ENCODE data around the gene NOTCH2. TPM values are rescaled to one million over a fixed set of nuclear protein-coding genes. Genes with fewer than 3 reads are reported as not detected.

Gene NOTCH2
- polyA plus RNA-seq, 1 experiment = 40.7 TPM

DNA sequence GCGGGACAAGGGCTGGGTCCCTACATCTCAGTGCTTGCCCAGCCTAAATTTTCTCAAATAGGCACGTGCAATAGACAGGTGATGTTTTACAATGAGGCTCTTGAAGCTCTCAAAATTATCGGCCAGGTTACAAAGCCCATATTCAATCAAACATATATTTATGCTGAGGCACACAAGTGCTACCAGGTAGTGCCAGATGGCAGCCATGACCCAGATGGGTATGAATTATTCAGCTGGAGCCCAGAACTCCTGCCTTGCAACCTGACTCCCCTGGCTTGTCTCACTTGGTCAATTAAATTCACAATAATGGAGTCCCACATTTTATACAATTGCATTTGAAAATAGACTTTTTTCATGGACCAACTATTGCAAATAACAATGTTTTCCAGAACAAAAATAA is 160.8 kb downstream of the NOTCH2 start:
- Histone ChIP-seq H3K36me3 (ENCODE audit: control insufficient read depth, insufficient read depth, low read length) (no peaks in the 10 kb centered on the region), H3K27me3 (ENCODE audit: control insufficient read depth, insufficient read depth, low read length) (no peaks in the 10 kb centered on the region), H3K4me3 (ENCODE audit: low read depth, low read length) (no peak overlapping the region)
- ChIA-PET POLR2A (no interaction called here), CTCF (interaction anchor here (1.5 to 2.5 kb wide), 2 partner anchors 18 to 23 kb away, joined by 3 to 7 read pairs; no protein-coding TSS in a partner anchor)
- TF ChIP-seq, protein P1, sequence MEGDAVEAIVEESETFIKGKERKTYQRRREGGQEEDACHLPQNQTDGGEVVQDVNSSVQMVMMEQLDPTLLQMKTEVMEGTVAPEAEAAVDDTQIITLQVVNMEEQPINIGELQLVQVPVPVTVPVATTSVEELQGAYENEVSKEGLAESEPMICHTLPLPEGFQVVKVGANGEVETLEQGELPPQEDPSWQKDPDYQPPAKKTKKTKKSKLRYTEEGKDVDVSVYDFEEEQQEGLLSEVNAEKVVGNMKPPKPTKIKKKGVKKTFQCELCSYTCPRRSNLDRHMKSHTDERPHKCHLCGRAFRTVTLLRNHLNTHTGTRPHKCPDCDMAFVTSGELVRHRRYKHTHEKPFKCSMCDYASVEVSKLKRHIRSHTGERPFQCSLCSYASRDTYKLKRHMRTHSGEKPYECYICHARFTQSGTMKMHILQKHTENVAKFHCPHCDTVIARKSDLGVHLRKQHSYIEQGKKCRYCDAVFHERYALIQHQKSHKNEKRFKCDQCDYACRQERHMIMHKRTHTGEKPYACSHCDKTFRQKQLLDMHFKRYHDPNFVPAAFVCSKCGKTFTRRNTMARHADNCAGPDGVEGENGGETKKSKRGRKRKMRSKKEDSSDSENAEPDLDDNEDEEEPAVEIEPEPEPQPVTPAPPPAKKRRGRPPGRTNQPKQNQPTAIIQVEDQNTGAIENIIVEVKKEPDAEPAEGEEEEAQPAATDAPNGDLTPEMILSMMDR (IDR thresholded peaks at IDR 0.05; ENCODE audit: insufficient read depth, low read depth, low read length) = no peak
- no peak for DNase-seq (ENCODE audit: low read depth)

DNA sequence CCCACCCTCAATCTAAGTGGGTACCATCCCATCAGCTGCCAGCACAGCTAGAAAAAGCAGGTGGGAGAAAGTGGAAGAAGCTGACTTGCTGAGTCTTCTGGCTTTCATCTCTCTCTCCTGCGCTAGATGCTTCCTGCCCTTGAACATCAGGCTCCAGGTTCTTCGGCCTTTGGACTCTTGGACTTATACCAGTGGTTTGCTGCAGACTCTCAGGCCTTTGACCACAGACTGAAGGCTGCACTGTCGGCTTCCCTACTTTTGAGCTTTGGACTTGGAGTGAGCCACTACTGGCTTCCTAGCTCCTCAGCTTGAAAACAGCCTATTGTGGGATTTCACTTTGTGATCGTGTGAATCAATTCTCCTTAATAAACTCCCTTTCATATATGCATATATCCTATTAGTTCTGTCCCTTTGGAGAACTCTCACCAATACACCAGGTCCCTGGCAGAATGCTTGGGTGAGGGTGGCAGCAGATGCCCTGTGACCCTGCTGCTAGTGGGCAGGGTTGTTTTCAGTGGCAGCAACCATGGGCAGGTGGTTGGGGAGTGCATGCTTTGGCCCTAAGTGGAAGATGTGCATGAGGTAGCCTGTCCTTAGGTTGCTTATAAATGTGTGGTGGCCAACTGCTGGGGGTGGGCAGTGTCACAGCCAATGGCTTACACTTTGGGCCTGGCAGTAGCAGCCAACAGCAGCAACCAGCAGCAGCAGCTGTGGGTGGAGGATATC is 162.4 kb downstream of the NOTCH2 start:
- no peak for DNase-seq (ENCODE audit: low read depth)
- H3K4me3 ChIP-seq (ENCODE audit: low read depth, low read length) = no peak overlapping the region
- CTCF ChIA-PET = interaction anchor here (1.0 to 2.5 kb wide), 4 partner anchors 10 to 21 kb away, joined by 3 to 7 read pairs (median 3); partner anchors contain the start of gene ADAM30
- no peaks in the 10 kb centered on the region for H3K27me3 ChIP-seq (ENCODE audit: control insufficient read depth, insufficient read depth, low read length)
- no peaks in the 10 kb centered on the region for H3K36me3 ChIP-seq (ENCODE audit: control insufficient read depth, insufficient read depth, low read length)
- TF ChIP-seq, protein P1 (IDR thresholded peaks at IDR 0.05; ENCODE audit: insufficient read depth, low read depth, low read length) = no peak
- POLR2A ChIA-PET = no interaction called here

DNA sequence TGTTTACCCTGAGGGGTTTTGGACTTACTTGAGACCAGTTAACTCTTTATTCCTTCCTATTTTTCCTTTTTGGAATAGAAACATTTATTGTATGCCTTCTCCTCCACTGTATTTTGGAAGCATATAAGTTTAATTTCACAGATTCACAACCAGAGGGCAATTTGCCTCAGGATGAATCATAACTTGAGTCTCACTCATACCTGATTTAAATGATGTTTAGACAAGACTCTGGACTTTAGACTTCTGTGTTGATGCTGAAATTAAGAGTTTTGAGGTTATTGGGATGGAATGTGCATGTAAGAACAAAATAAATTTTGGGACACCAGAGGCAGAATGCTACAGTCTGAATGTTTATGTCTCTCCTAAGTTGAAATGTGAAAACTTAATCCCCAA is 166.0 kb downstream of the NOTCH2 start:
- H3K36me3 ChIP-seq (ENCODE audit: control insufficient read depth, insufficient read depth, low read length) = no peaks in the 10 kb centered on the region
- CTCF ChIA-PET = no interaction called here
- H3K4me3 ChIP-seq (ENCODE audit: low read depth, low read length) = no peak overlapping the region
- POLR2A ChIA-PET = no interaction called here
- no peak for DNase-seq (ENCODE audit: low read depth)
- H3K27me3 ChIP-seq (ENCODE audit: control insufficient read depth, insufficient read depth, low read length) = no peaks in the 10 kb centered on the region
- TF ChIP-seq, protein P1 (IDR thresholded peaks at IDR 0.05; ENCODE audit: insufficient read depth, low read depth, low read length) = no peak

DNA sequence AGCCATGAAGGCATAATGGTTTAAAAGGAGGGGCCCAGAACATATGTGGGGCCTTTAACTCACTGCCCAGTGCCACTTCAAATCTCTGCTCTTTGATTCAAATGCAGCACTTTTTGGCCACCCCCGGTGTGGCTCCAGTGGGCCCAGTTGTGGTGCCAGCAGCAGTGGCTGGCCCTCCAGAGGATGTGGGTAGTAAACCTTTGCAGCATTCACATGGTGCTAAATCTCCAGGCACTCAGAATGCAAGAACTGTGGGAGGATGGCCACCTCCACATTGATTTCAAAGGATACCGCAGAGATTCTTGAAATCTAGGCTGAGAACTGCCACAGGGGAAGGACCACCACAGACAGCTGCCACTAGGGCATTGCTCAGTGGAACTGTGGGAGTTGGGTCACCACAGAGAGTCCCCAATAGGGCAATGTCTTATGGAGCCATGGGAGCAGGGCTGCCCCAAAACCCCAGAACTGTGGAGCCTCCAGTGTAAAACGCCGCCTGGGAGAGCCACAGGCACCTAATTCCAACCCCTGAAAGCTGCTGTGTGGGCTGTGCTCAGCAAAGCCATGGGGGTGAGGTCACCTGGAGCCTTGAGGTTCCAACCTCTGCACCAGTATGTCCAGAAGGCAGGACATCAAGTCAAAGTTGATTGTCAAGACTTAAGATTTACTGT is 166.6 kb downstream of the NOTCH2 start:
- no peak for DNase-seq (ENCODE audit: low read depth)
- H3K4me3 ChIP-seq (ENCODE audit: low read depth, low read length) = no peak overlapping the region
- TF ChIP-seq, protein P1 (IDR thresholded peaks at IDR 0.05; ENCODE audit: insufficient read depth, low read depth, low read length) = no peak
- POLR2A ChIA-PET = no interaction called here
- no peaks in the 10 kb centered on the region; the same call in 1 of the 2 replicates for H3K27me3 ChIP-seq (ENCODE audit: control insufficient read depth, insufficient read depth, low read length)
- CTCF ChIA-PET = no interaction called here
- H3K36me3 ChIP-seq (ENCODE audit: control insufficient read depth, insufficient read depth, low read length) = no peaks in the 10 kb centered on the region

DNA sequence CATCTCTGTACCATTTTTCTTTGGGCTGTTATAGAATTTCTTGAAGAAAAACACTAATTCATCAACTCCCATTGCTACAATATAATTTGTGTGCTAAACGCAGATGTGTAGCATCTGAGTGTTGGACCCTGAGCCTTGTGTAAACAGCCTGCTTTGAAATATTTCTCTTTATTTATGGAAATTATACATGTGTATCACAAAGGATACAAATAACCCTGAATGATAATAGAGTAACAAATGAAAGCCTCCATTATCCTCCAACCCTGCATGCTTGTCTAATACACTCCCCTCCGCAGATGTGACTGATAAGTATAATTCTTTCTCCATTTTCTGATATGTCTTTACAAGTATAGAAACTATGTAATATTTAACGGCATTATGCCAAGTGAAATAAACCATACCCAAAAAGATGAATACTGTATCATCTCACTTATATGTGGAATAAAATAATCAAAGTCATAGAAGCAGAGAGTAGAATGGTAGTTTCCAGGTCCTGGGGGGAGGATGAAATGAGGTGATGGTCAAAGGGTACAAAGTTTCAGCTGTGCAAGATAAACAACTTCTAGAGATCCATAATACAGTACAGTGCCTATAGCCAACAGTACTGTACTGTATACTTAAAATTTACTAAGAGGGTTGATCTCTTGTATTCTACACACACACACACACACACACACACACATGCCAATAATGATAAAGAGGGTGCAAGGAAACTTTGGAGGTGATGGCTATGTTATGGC is 170.3 kb downstream of the NOTCH2 start:
- TF ChIP-seq, protein P1 (IDR thresholded peaks at IDR 0.05; ENCODE audit: insufficient read depth, low read depth, low read length) = no peak
- CTCF ChIA-PET = interaction anchor here (1.3 to 5.3 kb wide), 2 partner anchors 13 to 16 kb away, joined by 5 to 34 read pairs; no protein-coding TSS in a partner anchor
- Histone ChIP-seq H3K36me3 (ENCODE audit: control insufficient read depth, insufficient read depth, low read length) (no peaks in the 10 kb centered on the region), H3K4me3 (ENCODE audit: low read depth, low read length) (no peak overlapping the region), H3K27me3 (ENCODE audit: control insufficient read depth, insufficient read depth, low read length) (no peaks in the 10 kb centered on the region; the same call in 1 of the 2 replicates)
- POLR2A ChIA-PET = no interaction called here
- DNase-seq (ENCODE audit: low read depth) = no peak
